SU-DHL-6 (cell line): ENCODE data around the gene ARIH1.

Experiments
- CTCF ChIP-seq: fragments of 200-600 bp; sonication (generic); IDR thresholded peaks from one replicate; pipeline ENCODE4 v1.5.1; 2017; ENCODE audit warnings: antibody characterized with exemption, mild to moderate bottlenecking, low read length, moderate library complexity; ENCODE audit not compliant: insufficient read depth, poor library complexity, severe bottlenecking
- EZH2phosphoT487 ChIP-seq: fragments of 200-600 bp; sonication (generic), shearing (Covaris generic); conservative IDR thresholded peaks from 2 replicates; pipeline ENCODE4 v1.6.1; 2018; ENCODE audit warnings: mild to moderate bottlenecking, antibody characterized with exemption, low read length, moderate library complexity, mixed read lengths

- no peak for TF ChIP-seq CTCF
- no peak for TF ChIP-seq EZH2phosphoT487
Observed at GRCh38 chr15:72509484-72509883, 35.4 kb downstream of the ARIH1 start.
